OCI-LY1 (cell line): ENCODE measurements around the gene CCDC83.

Experiments used
- H2AFZ ChIP-seq: fragments of 200-600 bp; sonication (generic), shearing (Covaris generic); 2 replicates; pipeline ENCODE4 v1.6.0; 2014; ENCODE audit warnings: antibody characterized with exemption, mild to moderate bottlenecking, low read length
- H3F3A ChIP-seq: fragments of 200-600 bp; sonication (generic), shearing (Covaris generic); 2 replicates; pipeline ENCODE4 v1.6.0; 2014; ENCODE audit warnings: mild to moderate bottlenecking, antibody characterized with exemption, low read length, moderate library complexity; ENCODE audit not compliant: insufficient read depth
- H3K27ac ChIP-seq: fragments of 200-600 bp; sonication (generic); 2 replicates; pipeline ENCODE4 v1.5.1; 2014; ENCODE audit warnings: low read length, mixed run types, mild to moderate bottlenecking, low read depth; ENCODE audit not compliant: poor library complexity, severe bottlenecking
- H3K27me3 ChIP-seq: fragments of 200-600 bp; sonication (generic); 2 replicates; pipeline ENCODE4 v1.6.0; 2014; ENCODE audit warnings: antibody characterized with exemption, mild to moderate bottlenecking, low read length, moderate library complexity; ENCODE audit not compliant: insufficient read depth
- H3K36me3 ChIP-seq: fragments of 200-600 bp; sonication (generic); 2 replicates; pipeline ENCODE4 v1.6.1; 2014; ENCODE audit warnings: mild to moderate bottlenecking, antibody characterized with exemption, low read length, moderate library complexity, mixed read lengths; ENCODE audit not compliant: insufficient read depth
- H3K4me1 ChIP-seq: fragments of 200-600 bp; sonication (generic); 2 replicates; pipeline ENCODE4 v1.5.1; 2014; ENCODE audit warnings: mild to moderate bottlenecking, low read length, moderate library complexity; ENCODE audit not compliant: insufficient read depth, severe bottlenecking
- H3K4me2 ChIP-seq: fragments of 200-600 bp; sonication (generic), shearing (Covaris generic); 2 replicates; pipeline ENCODE4 v1.6.1; 2014; ENCODE audit warnings: low read length
- H3K4me3 ChIP-seq: fragments of 200-600 bp; sonication (generic); 2 replicates; pipeline ENCODE4 v1.5.1; 2014; ENCODE audit warnings: low read length, low read depth, mild to moderate bottlenecking, mixed read lengths; ENCODE audit not compliant: poor library complexity, severe bottlenecking
- H3K79me2 ChIP-seq: fragments of 200-600 bp; shearing (Covaris generic); 2 replicates; pipeline ENCODE4 v1.6.1; 2016; ENCODE audit warnings: mixed run types, low read length, mixed read lengths; ENCODE audit not compliant: insufficient read depth
- H3K9ac ChIP-seq: fragments of 200-600 bp; sonication (generic), shearing (Covaris generic); 2 replicates; pipeline ENCODE4 v1.6.1; 2014; ENCODE audit warnings: mild to moderate bottlenecking, low read length, mixed read lengths
- H3K9me2 ChIP-seq: fragments of 200-600 bp; sonication (generic), shearing (Covaris generic); 2 replicates; pipeline ENCODE4 v1.6.1; 2014; ENCODE audit warnings: low read depth, mild to moderate bottlenecking, low read length, mixed read lengths
- H3K9me3 ChIP-seq: fragments of 200-600 bp; shearing (Covaris generic); 2 replicates; pipeline ENCODE4 v1.6.1; 2014; ENCODE audit warnings: low read length, mixed read lengths
- H4K20me1 ChIP-seq: fragments of 200-600 bp; sonication (generic), shearing (Covaris generic); 2 replicates; pipeline ENCODE4 v1.6.0; 2016; ENCODE audit warnings: mild to moderate bottlenecking, low read length; ENCODE audit not compliant: insufficient read depth
- EZH2 ChIP-seq: fragments of 200-600 bp; sonication (generic), shearing (Covaris generic); IDR thresholded peaks from 2 replicates; pipeline ENCODE4 v1.8.0; 2017; ENCODE audit warnings: borderline replicate concordance, mixed run types, mild to moderate bottlenecking, antibody characterized with exemption, low read length, moderate library complexity, mixed read lengths
- TF ChIP-seq, protein P1 (sequence below): fragments of 200-600 bp; sonication (generic), shearing (Covaris generic); IDR thresholded peaks from 2 replicates; pipeline ENCODE4 v1.5.1; 2017; ENCODE audit warnings: mild to moderate bottlenecking, antibody characterized with exemption, low read length, moderate library complexity, mixed read lengths

CCDC83 gene

DNA sequence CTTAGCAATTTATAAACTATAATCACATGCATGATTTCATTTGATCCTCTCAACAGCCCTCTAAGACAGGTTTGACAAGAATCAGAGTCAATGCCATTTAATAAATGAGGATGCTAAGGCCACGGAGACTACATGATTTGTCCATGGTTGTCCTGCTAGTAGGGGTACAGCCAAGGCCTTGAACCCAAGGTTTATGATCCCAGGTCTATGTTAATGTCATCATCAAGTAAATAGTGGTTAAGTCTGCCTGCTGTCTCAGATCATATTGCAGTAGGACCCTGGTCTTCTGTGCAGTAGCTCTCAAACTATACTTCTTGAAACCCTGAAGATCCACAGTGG is 26.6 kb upstream of the CCDC83 start:
- H3K36me3 ChIP-seq: no peaks in the 10 kb centered on the region
- H3K9me3 ChIP-seq: no peaks in the 10 kb centered on the region
- TF ChIP-seq, protein P1, sequence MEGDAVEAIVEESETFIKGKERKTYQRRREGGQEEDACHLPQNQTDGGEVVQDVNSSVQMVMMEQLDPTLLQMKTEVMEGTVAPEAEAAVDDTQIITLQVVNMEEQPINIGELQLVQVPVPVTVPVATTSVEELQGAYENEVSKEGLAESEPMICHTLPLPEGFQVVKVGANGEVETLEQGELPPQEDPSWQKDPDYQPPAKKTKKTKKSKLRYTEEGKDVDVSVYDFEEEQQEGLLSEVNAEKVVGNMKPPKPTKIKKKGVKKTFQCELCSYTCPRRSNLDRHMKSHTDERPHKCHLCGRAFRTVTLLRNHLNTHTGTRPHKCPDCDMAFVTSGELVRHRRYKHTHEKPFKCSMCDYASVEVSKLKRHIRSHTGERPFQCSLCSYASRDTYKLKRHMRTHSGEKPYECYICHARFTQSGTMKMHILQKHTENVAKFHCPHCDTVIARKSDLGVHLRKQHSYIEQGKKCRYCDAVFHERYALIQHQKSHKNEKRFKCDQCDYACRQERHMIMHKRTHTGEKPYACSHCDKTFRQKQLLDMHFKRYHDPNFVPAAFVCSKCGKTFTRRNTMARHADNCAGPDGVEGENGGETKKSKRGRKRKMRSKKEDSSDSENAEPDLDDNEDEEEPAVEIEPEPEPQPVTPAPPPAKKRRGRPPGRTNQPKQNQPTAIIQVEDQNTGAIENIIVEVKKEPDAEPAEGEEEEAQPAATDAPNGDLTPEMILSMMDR: no peak
- TF ChIP-seq EZH2: no peak
- no peak overlapping the region for H3K27ac ChIP-seq
- H3K27me3 ChIP-seq: no peaks in the 10 kb centered on the region
- H3K4me1 ChIP-seq: no peaks in the 10 kb centered on the region
- H3K9ac ChIP-seq: no peak overlapping the region
- H3K79me2 ChIP-seq: no peaks in the 10 kb centered on the region
- no peaks in the 10 kb centered on the region for H3F3A ChIP-seq
- no peak overlapping the region for H3K4me2 ChIP-seq
- no peaks in the 10 kb centered on the region for H3K9me2 ChIP-seq
- H3K4me3 ChIP-seq: no peak overlapping the region
- no peak overlapping the region for H2AFZ ChIP-seq
- H4K20me1 ChIP-seq: no peaks in the 10 kb centered on the region

GRCh38 chr11:85829172-85829571 is 26.0 kb upstream of the CCDC83 start:
- Histone ChIP-seq H3K27ac (no peak overlapping the region), H3K4me2 (no peak overlapping the region), H3K4me3 (no peak overlapping the region), H4K20me1 (no peaks in the 10 kb centered on the region), H3K4me1 (no peaks in the 10 kb centered on the region), H3K36me3 (no peaks in the 10 kb centered on the region), H3K9me3 (no peaks in the 10 kb centered on the region), H3K9ac (no peak overlapping the region), H2AFZ (no peak overlapping the region), H3K27me3 (no peaks in the 10 kb centered on the region), H3K9me2 (no peaks in the 10 kb centered on the region), H3F3A (no peaks in the 10 kb centered on the region), H3K79me2 (no peaks in the 10 kb centered on the region)
- TF ChIP-seq, protein P1: no peak
- TF ChIP-seq EZH2: no peak

GRCh38 chr11:85831050-85831449 is 24.1 kb upstream of the CCDC83 start:
- no peaks in the 10 kb centered on the region for H3K4me1 ChIP-seq
- H2AFZ ChIP-seq: no peak overlapping the region
- H3K4me3 ChIP-seq: no peak overlapping the region
- H4K20me1 ChIP-seq: no peaks in the 10 kb centered on the region
- H3K9ac ChIP-seq: no peak overlapping the region
- no peaks in the 10 kb centered on the region for H3K36me3 ChIP-seq
- H3K9me2 ChIP-seq: no peaks in the 10 kb centered on the region
- no peaks in the 10 kb centered on the region for H3K9me3 ChIP-seq
- H3K27me3 ChIP-seq: no peaks in the 10 kb centered on the region
- H3K27ac ChIP-seq: no peak overlapping the region
- TF ChIP-seq, protein P1: no peak
- TF ChIP-seq EZH2: no peak
- no peak overlapping the region for H3K4me2 ChIP-seq
- H3F3A ChIP-seq: no peaks in the 10 kb centered on the region
- no peaks in the 10 kb centered on the region for H3K79me2 ChIP-seq
